GM23338 (cell line): ENCODE results near the gene SLC9A9. TPM values are rescaled to one million over a fixed set of nuclear protein-coding genes. Genes with fewer than 3 reads are reported as not detected.

Source experiments
- ATAC-seq: fragments of 200-7000 bp; cut with Tn5 transposase; 3 replicates; pipeline ENCODE4 v1.9.1; 2020
- DNase-seq: peaks from one replicate; pipeline ENCODE4 v3.0.0-alpha.2; 2015; ENCODE audit warnings: low spot score
- H2AFZ ChIP-seq: fragments of 200-600 bp; sonication (generic); 2 replicates; pipeline ENCODE4 v1.8.0; 2016; ENCODE audit warnings: antibody characterized with exemption, mild to moderate bottlenecking, moderate library complexity
- H3F3A ChIP-seq: fragments of 200-600 bp; sonication (generic); replicated peaks from 2 replicates; pipeline ENCODE4 v1.8.0; 2017; ENCODE audit warnings: antibody characterized with exemption, mixed run types, low read depth
- H3K27ac ChIP-seq: fragments of 200-600 bp; sonication (generic); 2 replicates; pipeline ENCODE4 v1.6.1; 2016; ENCODE audit warnings: low read depth
- H3K27me3 ChIP-seq: fragments of 200-600 bp; sonication (generic); 2 replicates; pipeline ENCODE4 v1.8.0; 2016; ENCODE audit warnings: mild to moderate bottlenecking, mixed run types, moderate library complexity; ENCODE audit not compliant: insufficient read depth
- H3K36me3 ChIP-seq: fragments of 200-600 bp; sonication (generic); 2 replicates; pipeline ENCODE4 v1.8.0; 2016; ENCODE audit warnings: mild to moderate bottlenecking; ENCODE audit not compliant: insufficient read depth
- H3K4me1 ChIP-seq: fragments of 200-600 bp; sonication (generic); 2 replicates; pipeline ENCODE4 v1.8.0; 2016; ENCODE audit warnings: mild to moderate bottlenecking, moderate library complexity; ENCODE audit not compliant: insufficient read depth
- H3K4me2 ChIP-seq: fragments of 200-600 bp; sonication (generic); 2 replicates; pipeline ENCODE4 v1.7.1; 2017; ENCODE audit warnings: mixed run types
- H3K4me3 ChIP-seq: fragments of 200-600 bp; sonication (generic); 2 replicates; pipeline ENCODE4 v1.6.1; 2016; ENCODE audit warnings: mixed run types
- H3K79me2 ChIP-seq: fragments of 200-600 bp; sonication (generic); replicated peaks from 2 replicates; pipeline ENCODE4 v1.8.0; 2017; ENCODE audit warnings: mild to moderate bottlenecking; ENCODE audit not compliant: insufficient read depth
- H3K9me2 ChIP-seq: fragments of 200-600 bp; sonication (generic); 2 replicates; pipeline ENCODE4 v1.8.0; 2017; ENCODE audit not compliant: insufficient read depth
- H4K20me1 ChIP-seq: fragments of 200-600 bp; sonication (generic); replicated peaks from 2 replicates; pipeline ENCODE4 v1.8.0; 2017; ENCODE audit warnings: mild to moderate bottlenecking; ENCODE audit not compliant: insufficient read depth
- H3K27ac Mint-ChIP-seq: 2 replicates; pipeline ENCODE4 v1.8.0; 2020; ENCODE audit warnings: inconsistent platforms, mild to moderate bottlenecking, moderate library complexity, mixed read lengths
- H3K27me3 Mint-ChIP-seq: 3 replicates; pipeline ENCODE4 v1.8.0; 2022; ENCODE audit warnings: low read depth, mild to moderate bottlenecking, moderate library complexity, mixed read lengths, inconsistent platforms; ENCODE audit not compliant: insufficient read depth, poor library complexity
- H3K36me3 Mint-ChIP-seq: 3 replicates; pipeline ENCODE4 v1.8.0; 2021; ENCODE audit warnings: low read depth, mild to moderate bottlenecking, inconsistent platforms, moderate library complexity, mixed read lengths
- H3K4me1 Mint-ChIP-seq: 3 replicates; pipeline ENCODE4 v1.8.0; 2020; ENCODE audit warnings: mild to moderate bottlenecking, inconsistent platforms, mixed read lengths
- H3K4me3 Mint-ChIP-seq: 3 replicates; pipeline ENCODE4 v1.8.0; 2021; ENCODE audit warnings: moderate library complexity, mild to moderate bottlenecking, inconsistent platforms, mixed read lengths
- H3K9me3 Mint-ChIP-seq: 3 replicates; pipeline ENCODE4 v1.8.0; 2020; ENCODE audit warnings: moderate library complexity, mild to moderate bottlenecking, inconsistent platforms, mixed read lengths
- CREB1 ChIP-seq: fragments of 250-450 bp; sonication (Bioruptor Pico); IDR thresholded peaks from 2 replicates; pipeline ENCODE4 v1.5.0; 2020; ENCODE audit warnings: low read depth, mild to moderate bottlenecking, moderate library complexity
- CTCF ChIP-seq, 2 experiments: fragments of 200-600 bp in 1 of 2; sonication (generic) in 1 of 2; conservative IDR thresholded peaks; 2 replicates each; pipeline versions ENCODE4 v1.5.1 to v1.6.1; 2016 to 2017; ENCODE audit warnings: antibody characterized with exemption in 2 of 2, low read depth in 2 of 2, mild to moderate bottlenecking in 2 of 2, moderate library complexity in 1 of 2
- EZH2 ChIP-seq: fragments of 200-600 bp; sonication (generic); IDR thresholded peaks from one replicate; pipeline ENCODE4 v1.8.0; 2017; ENCODE audit warnings: antibody characterized with exemption, mild to moderate bottlenecking, low read depth; ENCODE audit not compliant: unreplicated experiment
- EZH2phosphoT487 ChIP-seq: fragments of 200-600 bp; sonication (generic); IDR thresholded peaks from one replicate; pipeline ENCODE4 v1.8.1; 2018; ENCODE audit warnings: antibody characterized with exemption; ENCODE audit not compliant: unreplicated experiment
- JUNB ChIP-seq: IDR thresholded peaks from one replicate; pipeline ENCODE4 v1.6.1; 2016; ENCODE audit warnings: antibody characterized with exemption; ENCODE audit not compliant: unreplicated experiment
- NANOG ChIP-seq: IDR thresholded peaks from 2 replicates; pipeline ENCODE4 v1.6.1; 2016; ENCODE audit warnings: antibody characterized with exemption, borderline replicate concordance
- POLR2AphosphoS5 ChIP-seq: IDR thresholded peaks from 2 replicates; pipeline ENCODE4 v1.6.1; 2016; ENCODE audit warnings: antibody characterized with exemption, low read depth
- REST ChIP-seq: IDR thresholded peaks from one replicate; pipeline ENCODE4 v1.6.1; 2018; ENCODE audit warnings: antibody characterized with exemption; ENCODE audit not compliant: unreplicated experiment
- ZNF114 ChIP-seq: fragments of 250-450 bp; sonication (Bioruptor Pico); IDR thresholded peaks from 2 replicates; pipeline ENCODE4 v1.5.0; 2020; ENCODE audit warnings: mild to moderate bottlenecking, moderate library complexity
- polyA plus RNA-seq: library from polyadenylated mRNA; unstranded; fragments of >200 nt; fragmentation: Nextera tagmentation; extraction: Ambion mirVana; gene quantifications from 2 replicates; pipeline ENCODE4 v1.2.1, GENCODE V29; 2016
- total RNA-seq: library from RNA; depleted of rRNA; stranded (reverse); fragments of >200 nt; shearing (Covaris generic); gene quantifications from 2 replicates; pipeline ENCODE4 v1.2.3, GENCODE V29; 2014

The SLC9A9 gene
- total and polyA plus RNA-seq, 2 experiments from 2014 or later, result 1.3 to 1.6 TPM

GRCh38 chr3:143751643-143752178 lies 96.6 kb downstream of the SLC9A9 start (continued):
- TF ChIP-seq CTCF (conservative IDR thresholded peaks at IDR 0.05; ENCODE audit: low read depth in 2 of 2) (no peak), ZNF114 (no peak), NANOG (no peak), POLR2AphosphoS5 (no peak), JUNB (no peak)

GRCh38 chr3:143750841-143751240 lies 97.4 kb downstream of the SLC9A9 start:
- no peak for TF ChIP-seq POLR2AphosphoS5
- Mint-ChIP-seq H3K4me3 (no peak overlapping the region), H3K4me1 (peaks cover 6% of the 10 kb centered on the region), H3K27ac (no peak overlapping the region), H3K27me3 (no peaks in the 10 kb centered on the region), H3K36me3 (no peaks in the 10 kb centered on the region), H3K9me3 (no peaks in the 10 kb centered on the region)
- H3K36me3 ChIP-seq, result no peaks in the 10 kb centered on the region
- H4K20me1 ChIP-seq, result no peaks in the 10 kb centered on the region
- H3K4me2 ChIP-seq, result no peak overlapping the region
- no peak overlapping the region for H3K27ac ChIP-seq
- H3F3A ChIP-seq, result no peaks in the 10 kb centered on the region
- peaks cover 4% of the 10 kb centered on the region; the same call in 1 of the 2 replicates for H3K9me2 ChIP-seq
- H3K4me3 ChIP-seq, result no peak overlapping the region
- no peak overlapping the region for H2AFZ ChIP-seq
- no peak for DNase-seq
- no peaks in the 10 kb centered on the region for H3K27me3 ChIP-seq
- no peak for ATAC-seq
- no peaks in the 10 kb centered on the region for H3K79me2 ChIP-seq
- H3K4me1 ChIP-seq, result no peaks in the 10 kb centered on the region

- Mint-ChIP-seq H3K4me3 (no peak overlapping the region), H3K9me3 (no peaks in the 10 kb centered on the region), H3K27ac (no peak overlapping the region), H3K27me3 (no peaks in the 10 kb centered on the region), H3K4me1 (peaks cover 6% of the 10 kb centered on the region), H3K36me3 (no peaks in the 10 kb centered on the region)
- Histone ChIP-seq H3K27ac (no peak overlapping the region), H3K36me3 (no peaks in the 10 kb centered on the region), H3K4me1 (no peaks in the 10 kb centered on the region), H4K20me1 (no peaks in the 10 kb centered on the region), H3K9me2 (peaks cover 4% of the 10 kb centered on the region; the same call in 1 of the 2 replicates), H3K27me3 (no peaks in the 10 kb centered on the region), H3K79me2 (no peaks in the 10 kb centered on the region), H3K4me3 (no peak overlapping the region), H2AFZ (0 out of 2 replicates have a peak overlapping the region, but pooled peaks have one; percentile 15), H3F3A (no peaks in the 10 kb centered on the region), H3K4me2 (no peak overlapping the region)
- no peak for ATAC-seq
- DNase-seq, result no peak
- TF ChIP-seq REST (no peak), EZH2 (no peak), CREB1 (CRISPR knock-in tag) (no peak), JUNB (no peak), CTCF (conservative IDR thresholded peaks at IDR 0.05; ENCODE audit: low read depth in 2 of 2) (no peak), EZH2phosphoT487 (no peak)
These were observed 98.3 kb downstream of the SLC9A9 start for GRCh38 chr3:143749926-143750325.
